ENCODE measurements around the gene FOXO3. TPM values are rescaled to one million over a fixed set of nuclear protein-coding genes. Genes with fewer than 3 reads are reported as not detected.

Gene FOXO3
- total and polyA plus RNA-seq, 3 experiments from 2014 or later, result 14.1 to 31.1 (median 15.0) TPM

DNA sequence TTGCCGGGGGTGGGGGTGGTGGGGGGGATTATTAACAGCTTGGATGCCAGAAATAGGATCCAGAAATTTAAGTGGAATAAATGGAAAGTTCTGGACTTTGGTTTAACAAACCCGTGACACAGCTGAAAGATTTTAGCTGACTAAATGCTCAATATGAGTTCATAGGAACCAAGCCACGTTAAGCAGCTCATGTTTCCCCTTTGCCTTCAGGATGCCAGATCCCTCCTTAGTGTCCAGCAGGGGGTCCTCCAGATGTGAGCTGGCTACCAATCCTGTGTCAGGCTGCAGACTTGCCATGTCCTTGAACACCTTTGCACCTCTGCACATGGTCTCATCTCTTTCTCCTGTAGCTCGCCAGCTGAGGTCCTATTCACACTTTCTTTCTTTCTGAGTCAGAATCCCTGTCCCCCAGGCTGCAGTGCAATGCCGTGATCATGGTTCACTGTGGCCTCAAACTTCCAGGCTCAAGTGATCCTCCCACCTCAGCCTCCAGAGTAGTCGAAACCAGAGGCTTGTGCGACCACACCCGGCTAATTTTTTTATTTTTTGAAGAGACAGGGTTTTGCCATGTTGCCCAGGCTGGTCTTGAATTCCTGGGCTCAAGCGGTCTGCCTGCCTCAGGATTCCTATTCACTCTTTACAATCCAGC is 154.2 kb downstream of the FOXO3 start:
- H3K27ac ChIP-seq (ENCODE audit: low read depth, low read length), result no peak overlapping the region
- Mint-ChIP-seq H3K27me3 (no peaks in the 10 kb centered on the region), H3K4me1 (peaks cover 21 to 29% (median 24%) of the 10 kb centered on the region in 3 donors), H3K27ac (peak overlapping the region in 6 of 8 donors; percentile 16 to 89 (median 54)), H3K9me3 (no peaks in the 10 kb centered on the region), H3K36me3 (no peaks in the 10 kb centered on the region), H3K4me3 (peak overlapping the region in 5 of 7 donors; percentile 4 to 69 (median 29))
- no peaks in the 10 kb centered on the region for H3K27me3 ChIP-seq (ENCODE audit: insufficient read depth, low read length, poor library complexity, severe bottlenecking)
- peaks cover 21% of the 10 kb centered on the region for H3K4me1 ChIP-seq (ENCODE audit: insufficient read depth, low read length)
- H3K4me3 ChIP-seq (ENCODE audit: low read length), result no peak overlapping the region
- CTCF ChIA-PET, result interaction anchor here (1.4 kb wide), 2 partner anchors 9 to 156 kb away, joined by 3 to 5 read pairs; no protein-coding TSS in a partner anchor
- no peaks in the 10 kb centered on the region for H3K36me3 ChIP-seq (ENCODE audit: insufficient read depth, low read length)
- POLR2A ChIA-PET, result no interaction called here
- H3K9me3 ChIP-seq (ENCODE audit: low read length), result no peaks in the 10 kb centered on the region
- DNase-seq, result no peak

DNA sequence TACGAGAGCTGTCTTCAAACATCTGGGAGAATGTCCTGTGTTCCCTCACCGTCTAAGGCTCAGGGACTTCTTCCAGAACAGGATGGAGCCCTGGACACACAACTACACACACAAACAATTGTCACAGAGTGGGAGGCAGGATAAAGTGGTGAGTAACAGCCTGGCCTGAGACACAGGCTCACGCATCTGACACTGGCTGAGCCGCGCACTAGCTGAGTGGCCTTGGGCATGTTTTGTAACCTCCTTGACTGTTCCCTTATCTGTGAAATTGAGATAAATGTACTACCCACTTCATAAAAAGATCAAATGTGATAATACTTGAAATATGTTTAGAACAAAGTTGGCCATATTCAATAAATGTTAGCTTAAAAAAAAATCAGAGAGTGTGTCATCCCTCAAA is 155.1 kb downstream of the FOXO3 start:
- Mint-ChIP-seq H3K27ac (peak overlapping the region in 4 of 8 donors; percentile 5 to 69 (median 20)), H3K4me1 (peaks cover 21 to 29% (median 24%) of the 10 kb centered on the region in 3 donors), H3K36me3 (no peaks in the 10 kb centered on the region), H3K9me3 (no peaks in the 10 kb centered on the region), H3K4me3 (peak overlapping the region in 1 of 7 donors; percentile 8), H3K27me3 (peaks cover 0 to 1% of the 10 kb centered on the region in 2 donors)
- no peak for DNase-seq
- ChIA-PET POLR2A (no interaction called here), CTCF (interaction anchor here (1.4 kb wide), 1 partner anchor 157 kb away, joined by 5 read pairs; no protein-coding TSS in a partner anchor)
- peaks cover 21% of the 10 kb centered on the region for H3K4me1 ChIP-seq (ENCODE audit: insufficient read depth, low read length)
- no peaks in the 10 kb centered on the region for H3K9me3 ChIP-seq (ENCODE audit: low read length)
- H3K27me3 ChIP-seq (ENCODE audit: insufficient read depth, low read length, poor library complexity, severe bottlenecking), result no peaks in the 10 kb centered on the region
- no peak overlapping the region for H3K4me3 ChIP-seq (ENCODE audit: low read length)
- H3K27ac ChIP-seq (ENCODE audit: low read depth, low read length), result no peak overlapping the region
- H3K36me3 ChIP-seq (ENCODE audit: insufficient read depth, low read length), result no peaks in the 10 kb centered on the region

DNA sequence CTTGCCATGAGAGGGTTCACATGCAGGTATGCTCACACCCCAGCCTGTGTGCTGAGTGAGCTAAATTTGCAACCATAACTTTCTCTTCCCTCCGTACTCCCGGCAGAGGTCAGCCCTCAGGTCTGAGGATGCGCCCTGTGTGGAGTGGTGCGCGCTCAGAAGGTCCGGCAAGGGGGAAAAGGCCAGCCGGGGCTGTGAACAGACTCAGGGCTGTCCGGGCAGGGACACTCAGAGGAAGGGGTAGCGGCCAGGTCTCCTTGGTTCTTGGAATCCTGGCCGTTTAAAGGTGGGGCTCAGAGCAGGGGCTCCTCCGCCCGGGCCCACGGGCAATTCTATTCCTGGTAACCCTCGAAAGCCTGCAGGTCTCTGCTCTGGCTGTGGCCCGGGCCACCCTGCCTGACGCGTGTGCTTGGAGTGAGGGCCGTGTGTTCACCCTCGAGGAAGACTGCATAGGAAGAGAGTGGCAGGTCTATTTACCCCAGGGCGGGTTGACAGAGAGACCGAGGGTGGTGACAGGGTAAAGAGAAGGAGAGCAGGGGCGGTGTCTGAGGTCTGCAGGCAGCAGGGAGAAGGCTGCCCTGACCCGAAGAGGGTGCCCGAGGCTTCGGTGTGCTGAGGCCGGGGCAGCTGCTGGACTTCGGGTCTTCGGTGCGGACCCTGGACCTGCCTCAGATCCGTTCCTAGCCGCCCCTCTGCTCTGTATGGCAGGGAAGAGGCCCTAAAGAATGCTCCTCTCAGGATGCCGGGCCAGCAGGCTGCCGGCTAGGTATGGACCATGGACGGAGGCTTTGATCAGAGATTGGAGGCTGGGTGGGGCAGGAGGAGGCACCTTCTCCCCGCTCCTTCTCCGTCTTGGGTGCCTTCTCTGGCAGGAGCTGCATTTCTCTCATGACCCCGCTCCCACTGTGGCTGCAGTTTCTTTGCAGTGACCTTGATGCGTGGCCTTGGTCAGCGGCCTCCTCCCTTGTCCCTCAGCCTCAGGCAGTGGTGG is 156.4 kb downstream of the FOXO3 start:
- Mint-ChIP-seq H3K36me3 (no peaks in the 10 kb centered on the region), H3K9me3 (no peaks in the 10 kb centered on the region), H3K4me3 (no peak overlapping the region), H3K27ac (no peak overlapping the region), H3K27me3 (peaks cover 3 to 7% of the 10 kb centered on the region in 2 donors), H3K4me1 (peaks cover 21 to 29% (median 24%) of the 10 kb centered on the region in 3 donors)
- H3K9me3 ChIP-seq (ENCODE audit: low read length), result no peaks in the 10 kb centered on the region
- no peak overlapping the region for H3K4me3 ChIP-seq (ENCODE audit: low read length)
- H3K27ac ChIP-seq (ENCODE audit: low read depth, low read length), result no peak overlapping the region
- no peaks in the 10 kb centered on the region for H3K36me3 ChIP-seq (ENCODE audit: insufficient read depth, low read length)
- POLR2A ChIA-PET, result no interaction called here
- CTCF ChIA-PET, result interaction anchor here (1.0 kb wide), 1 partner anchor 10 kb away, joined by 4 read pairs; no protein-coding TSS in a partner anchor
- no peak for DNase-seq
- H3K27me3 ChIP-seq (ENCODE audit: insufficient read depth, low read length, poor library complexity, severe bottlenecking), result no peaks in the 10 kb centered on the region
- H3K4me1 ChIP-seq (ENCODE audit: insufficient read depth, low read length), result peaks cover 21% of the 10 kb centered on the region

DNA sequence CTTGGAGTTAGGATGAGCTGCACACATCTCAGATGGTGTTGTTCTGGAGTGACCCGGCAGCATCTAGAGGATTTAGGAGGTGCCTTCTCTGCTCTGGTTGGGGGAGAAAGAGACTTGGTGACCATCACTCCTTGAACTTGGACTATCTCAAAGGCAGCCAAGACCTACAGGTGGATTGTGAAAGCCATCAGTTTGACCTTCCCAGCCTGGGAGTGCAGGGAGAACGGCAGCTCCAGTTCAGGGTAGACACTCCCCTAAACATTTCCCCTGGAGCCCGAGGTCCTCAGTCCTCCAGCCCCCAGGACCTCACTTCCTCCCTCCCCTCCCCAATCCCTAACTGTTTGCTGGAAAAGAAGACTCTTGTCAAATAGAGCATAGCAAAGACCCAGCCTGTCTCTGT is 158.8 kb downstream of the FOXO3 start:
- no peak overlapping the region for H3K4me3 Mint-ChIP-seq
- Histone ChIP-seq H3K4me3 (ENCODE audit: low read length) (no peak overlapping the region), H3K9me3 (ENCODE audit: low read length) (no peaks in the 10 kb centered on the region), H3K4me1 (ENCODE audit: insufficient read depth, low read length) (peaks cover 14% of the 10 kb centered on the region), H3K27ac (ENCODE audit: low read depth, low read length) (no peak overlapping the region), H3K36me3 (ENCODE audit: insufficient read depth, low read length) (no peaks in the 10 kb centered on the region), H3K27me3 (ENCODE audit: insufficient read depth, low read length, poor library complexity, severe bottlenecking) (no peaks in the 10 kb centered on the region)
- DNase-seq, result no peak
- peaks cover 0 to 8% (median 0%) of the 10 kb centered on the region in 3 donors for H3K36me3 Mint-ChIP-seq
- ChIA-PET CTCF (no interaction called here), POLR2A (no interaction called here)
- H3K27ac Mint-ChIP-seq, result no peak overlapping the region
- H3K9me3 Mint-ChIP-seq, result peaks cover 0 to 11% (median 8%) of the 10 kb centered on the region in 5 donors
- H3K27me3 Mint-ChIP-seq, result peaks cover 8 to 9% of the 10 kb centered on the region in 2 donors
- peaks cover 11 to 15% (median 14%) of the 10 kb centered on the region in 3 donors for H3K4me1 Mint-ChIP-seq

DNA sequence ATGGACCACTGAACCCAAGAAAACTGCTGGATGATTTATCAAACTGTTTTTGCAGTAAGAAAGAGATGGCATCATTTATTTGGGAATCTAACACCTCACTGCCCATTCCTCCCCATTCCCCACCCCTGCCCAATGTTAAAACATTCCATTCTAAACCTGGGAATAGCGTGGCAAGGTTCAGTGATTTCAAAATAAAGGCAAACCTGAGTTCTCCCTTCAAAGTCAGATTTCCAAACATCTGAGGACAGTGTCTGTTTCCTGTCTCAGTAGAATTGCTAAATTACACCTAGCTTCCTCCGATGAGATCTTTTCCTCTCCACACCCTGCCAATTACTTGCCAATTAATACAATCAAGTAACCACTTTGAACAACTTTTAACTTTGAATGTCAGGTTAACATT is 160.1 kb downstream of the FOXO3 start:
- no peak overlapping the region for H3K27ac ChIP-seq (ENCODE audit: low read depth, low read length)
- H3K4me1 Mint-ChIP-seq, result peaks cover 0 to 1% (median under 1%) of the 10 kb centered on the region in 3 donors
- peaks cover 0 to 8% (median 0%) of the 10 kb centered on the region in 3 donors for H3K36me3 Mint-ChIP-seq
- peaks cover 8 to 9% of the 10 kb centered on the region in 2 donors for H3K27me3 Mint-ChIP-seq
- no peak overlapping the region for H3K4me3 Mint-ChIP-seq
- POLR2A ChIA-PET, result no interaction called here
- no peaks in the 10 kb centered on the region for H3K9me3 ChIP-seq (ENCODE audit: low read length)
- no peak for DNase-seq
- CTCF ChIA-PET, result no interaction called here
- H3K4me3 ChIP-seq (ENCODE audit: low read length), result no peak overlapping the region
- peaks cover 0 to 11% (median 8%) of the 10 kb centered on the region in 5 donors for H3K9me3 Mint-ChIP-seq
- H3K36me3 ChIP-seq (ENCODE audit: insufficient read depth, low read length), result no peaks in the 10 kb centered on the region
- H3K4me1 ChIP-seq (ENCODE audit: insufficient read depth, low read length), result peaks cover 2% of the 10 kb centered on the region
- no peaks in the 10 kb centered on the region for H3K27me3 ChIP-seq (ENCODE audit: insufficient read depth, low read length, poor library complexity, severe bottlenecking)
- no peak overlapping the region for H3K27ac Mint-ChIP-seq

DNA sequence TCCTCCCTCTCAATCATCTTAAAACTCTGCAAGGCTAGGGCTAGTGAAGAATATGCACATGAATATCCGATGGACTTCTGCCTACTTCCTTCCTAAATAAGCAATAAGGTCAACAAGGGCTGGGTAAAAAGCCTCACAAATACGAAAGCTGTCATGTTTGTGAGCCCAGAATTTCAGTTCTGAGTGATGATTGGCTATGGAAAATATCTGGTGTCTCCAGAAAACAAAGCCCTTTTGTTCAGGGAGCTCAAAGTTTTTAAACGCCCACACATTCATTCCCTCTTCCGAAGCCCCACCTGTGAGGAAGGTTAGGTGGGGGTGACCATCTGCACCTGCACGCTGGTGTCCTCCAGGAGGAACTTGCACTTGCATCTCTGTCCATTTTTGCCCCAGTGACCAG is 160.6 kb downstream of the FOXO3 start:
- H3K27ac Mint-ChIP-seq, result no peak overlapping the region
- ChIA-PET CTCF (no interaction called here), POLR2A (no interaction called here)
- peaks cover 0 to 11% (median 8%) of the 10 kb centered on the region in 5 donors for H3K9me3 Mint-ChIP-seq
- Histone ChIP-seq H3K27me3 (ENCODE audit: insufficient read depth, low read length, poor library complexity, severe bottlenecking) (no peaks in the 10 kb centered on the region), H3K36me3 (ENCODE audit: insufficient read depth, low read length) (no peaks in the 10 kb centered on the region), H3K4me1 (ENCODE audit: insufficient read depth, low read length) (no peaks in the 10 kb centered on the region), H3K27ac (ENCODE audit: low read depth, low read length) (no peak overlapping the region), H3K9me3 (ENCODE audit: low read length) (no peaks in the 10 kb centered on the region), H3K4me3 (ENCODE audit: low read length) (no peak overlapping the region)
- H3K36me3 Mint-ChIP-seq, result peaks cover 0 to 8% (median 0%) of the 10 kb centered on the region in 3 donors
- no peak for DNase-seq
- no peaks in the 10 kb centered on the region for H3K4me1 Mint-ChIP-seq
- H3K4me3 Mint-ChIP-seq, result no peak overlapping the region
- peaks cover 8 to 9% of the 10 kb centered on the region in 2 donors for H3K27me3 Mint-ChIP-seq

DNA sequence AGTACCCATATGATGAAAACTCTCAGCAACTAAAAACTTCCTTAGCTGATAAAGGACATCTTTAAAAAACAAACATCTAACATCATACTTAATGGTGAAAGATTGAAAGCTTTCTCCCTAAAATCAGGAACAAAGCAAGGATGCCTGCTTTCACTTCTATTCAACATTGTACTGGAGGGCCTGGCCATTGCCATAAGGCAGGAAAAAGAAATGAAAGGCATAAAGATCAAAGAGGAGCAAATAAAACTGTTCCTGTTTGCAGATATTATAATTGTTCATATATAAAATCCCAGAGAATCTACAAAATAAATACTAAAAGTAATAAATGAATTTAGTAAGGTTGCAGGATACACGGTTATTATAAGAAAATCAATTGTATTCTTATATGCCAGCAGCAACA is 162.9 kb downstream of the FOXO3 start:
- peaks cover 0 to 11% (median 8%) of the 10 kb centered on the region in 5 donors for H3K9me3 Mint-ChIP-seq
- H3K4me3 Mint-ChIP-seq, result no peak overlapping the region
- Histone ChIP-seq H3K27me3 (ENCODE audit: insufficient read depth, low read length, poor library complexity, severe bottlenecking) (no peaks in the 10 kb centered on the region), H3K36me3 (ENCODE audit: insufficient read depth, low read length) (no peaks in the 10 kb centered on the region), H3K9me3 (ENCODE audit: low read length) (no peaks in the 10 kb centered on the region), H3K4me1 (ENCODE audit: insufficient read depth, low read length) (no peaks in the 10 kb centered on the region), H3K4me3 (ENCODE audit: low read length) (no peak overlapping the region), H3K27ac (ENCODE audit: low read depth, low read length) (no peak overlapping the region)
- ChIA-PET CTCF (interaction anchor here (0.9 kb wide), 1 partner anchor 9 kb away, joined by 3 read pairs; no protein-coding TSS in a partner anchor), POLR2A (no interaction called here)
- peaks cover 8 to 9% of the 10 kb centered on the region in 2 donors for H3K27me3 Mint-ChIP-seq
- H3K27ac Mint-ChIP-seq, result no peak overlapping the region
- peaks cover 0 to 8% (median 0%) of the 10 kb centered on the region in 3 donors for H3K36me3 Mint-ChIP-seq
- H3K4me1 Mint-ChIP-seq, result no peaks in the 10 kb centered on the region
- no peak for DNase-seq

All from CD8-positive, alpha-beta memory T cell (primary cell).